ENCODE measurements around the gene CNPY4. TPM values are rescaled to one million over a fixed set of nuclear protein-coding genes. Genes with fewer than 3 reads are reported as not detected.

CNPY4 gene, protein sequence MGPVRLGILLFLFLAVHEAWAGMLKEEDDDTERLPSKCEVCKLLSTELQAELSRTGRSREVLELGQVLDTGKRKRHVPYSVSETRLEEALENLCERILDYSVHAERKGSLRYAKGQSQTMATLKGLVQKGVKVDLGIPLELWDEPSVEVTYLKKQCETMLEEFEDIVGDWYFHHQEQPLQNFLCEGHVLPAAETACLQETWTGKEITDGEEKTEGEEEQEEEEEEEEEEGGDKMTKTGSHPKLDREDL
- 10 to 100 TPM; 46.4 to 52.3 (median 50.7) TPM for polyA plus RNA-seq (ENCODE audit: insufficient read length in 3 of 3)

DNA sequence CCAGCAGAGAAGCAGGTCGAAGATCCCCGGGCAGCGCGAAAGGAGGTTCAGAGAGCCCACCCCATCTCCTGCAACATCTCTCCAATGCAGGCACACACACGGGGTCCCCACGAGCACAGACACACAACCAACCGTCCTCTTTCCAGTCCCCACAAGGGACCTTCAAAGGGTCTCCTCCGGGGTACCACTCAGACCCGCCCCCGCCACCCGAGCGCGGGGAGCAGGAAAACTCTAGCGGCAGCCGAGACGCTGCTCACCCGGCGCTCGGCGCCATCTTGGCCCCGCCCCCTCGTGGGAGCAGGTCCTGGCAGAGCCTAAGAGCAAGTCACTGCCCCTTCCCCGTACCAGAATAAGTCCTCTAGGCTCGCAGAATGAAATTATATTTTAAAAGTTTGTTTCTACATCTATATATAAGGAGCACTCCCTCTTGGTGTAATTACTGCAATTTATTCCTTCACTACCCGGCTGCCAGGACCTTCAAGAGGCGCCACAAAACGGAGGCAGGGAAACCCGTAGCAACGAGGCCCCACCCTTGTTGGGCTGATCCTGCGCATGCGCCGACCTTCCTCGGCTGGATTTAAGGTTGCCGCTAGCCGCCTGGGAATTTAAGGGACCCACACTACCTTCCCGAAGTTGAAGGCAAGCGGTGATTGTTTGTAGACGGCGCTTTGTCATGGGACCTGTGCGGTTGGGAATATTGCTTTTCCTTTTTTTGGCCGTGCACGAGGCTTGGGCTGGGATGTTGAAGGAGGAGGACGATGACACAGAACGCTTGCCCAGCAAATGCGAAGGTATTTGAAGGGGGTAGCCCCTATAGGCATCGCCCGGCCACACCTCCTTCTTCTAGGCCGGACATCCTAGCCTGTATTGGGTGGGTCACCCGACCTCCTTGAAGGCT is at the start of gene CNPY4, which contains the start of gene TAF6:
Gene CNPY4 (plus strand): TSS at position 563 of the 898 bp plus-strand sequence. CDS start 111 bp downstream, at position 674.
Gene TAF6 (minus strand): TSS at position 287 of the 898 bp plus-strand sequence. CDS start 5,149 bp downstream, outside the sequence.
- DNase-seq (ENCODE audit: low read depth in 3 of 3, low spot score in 2 of 3), result peak; percentile 93 to 96 (median 93)

- DNase-seq (ENCODE audit: low read depth in 3 of 3, low spot score in 2 of 3), result no peak
Observed at GRCh38 chr7:100069991-100070390, 49.4 kb upstream of the CNPY4 start.

DNA sequence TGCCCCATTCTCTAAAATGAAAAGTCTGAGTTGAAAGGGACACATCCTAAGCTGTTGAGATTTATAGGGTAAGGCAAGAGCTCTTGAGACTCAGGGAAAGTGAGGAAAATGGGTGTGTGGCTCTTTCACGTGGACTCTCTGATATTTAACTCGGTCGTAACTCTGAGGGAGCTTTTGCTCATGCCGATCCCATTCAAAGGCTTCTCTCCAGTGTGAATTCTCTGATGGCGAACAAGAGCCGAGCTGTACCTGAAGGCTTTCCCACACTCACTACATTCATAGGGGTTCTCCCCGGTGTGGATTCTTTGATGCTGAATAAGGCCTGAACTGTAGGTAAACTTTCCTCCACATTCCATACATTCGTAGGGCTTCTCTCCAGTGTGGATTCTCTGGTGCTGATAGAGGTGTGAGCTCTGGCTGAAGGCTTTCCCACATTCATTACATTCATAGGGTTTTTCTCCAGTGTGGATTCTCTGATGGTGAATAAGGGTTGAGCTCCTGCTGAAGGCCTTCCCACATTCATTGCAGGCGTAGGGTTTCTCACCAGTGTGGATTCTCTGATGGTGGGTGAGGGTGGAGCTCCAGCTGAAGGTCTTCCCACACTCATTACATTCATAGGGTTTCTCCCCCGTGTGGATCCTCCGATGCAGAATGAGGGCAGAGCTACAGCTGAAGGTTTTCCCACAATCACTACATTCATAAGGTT is 48.3 kb upstream of the CNPY4 start:
- no peak for DNase-seq (ENCODE audit: low read depth in 3 of 3, low spot score in 2 of 3)

GRCh38 chr7:100072462-100072861 is 47.0 kb upstream of the CNPY4 start:
- no peak for DNase-seq (ENCODE audit: low read depth in 3 of 3, low spot score in 2 of 3)

DNA sequence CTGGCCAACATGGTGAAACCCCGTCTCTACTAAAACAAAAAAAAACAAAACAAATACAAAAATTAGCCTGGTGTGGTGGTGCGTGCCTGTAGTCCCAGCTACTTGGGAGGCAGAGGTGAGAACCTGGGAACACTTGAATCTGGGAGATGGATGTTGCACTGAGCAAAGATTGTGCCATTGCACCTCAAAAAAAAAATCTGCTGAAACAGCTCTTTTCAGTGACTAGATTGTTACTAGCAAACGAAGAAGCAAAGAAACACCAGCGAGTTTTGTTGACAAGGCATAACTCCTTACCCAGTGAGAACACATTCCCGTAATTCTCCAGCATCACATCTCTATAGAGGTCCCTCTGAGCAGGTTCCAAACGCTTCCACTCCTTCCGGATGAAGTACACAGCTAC is 44.6 kb upstream of the CNPY4 start:
- no peak for DNase-seq (ENCODE audit: low read depth in 3 of 3, low spot score in 2 of 3)

GRCh38 chr7:100075418-100075817 is 44.0 kb upstream of the CNPY4 start:
- no peak for DNase-seq (ENCODE audit: low read depth in 3 of 3, low spot score in 2 of 3)

GRCh38 chr7:100077205-100077604 is 42.2 kb upstream of the CNPY4 start:
- DNase-seq (ENCODE audit: low read depth in 3 of 3, low spot score in 2 of 3), result no peak

DNA sequence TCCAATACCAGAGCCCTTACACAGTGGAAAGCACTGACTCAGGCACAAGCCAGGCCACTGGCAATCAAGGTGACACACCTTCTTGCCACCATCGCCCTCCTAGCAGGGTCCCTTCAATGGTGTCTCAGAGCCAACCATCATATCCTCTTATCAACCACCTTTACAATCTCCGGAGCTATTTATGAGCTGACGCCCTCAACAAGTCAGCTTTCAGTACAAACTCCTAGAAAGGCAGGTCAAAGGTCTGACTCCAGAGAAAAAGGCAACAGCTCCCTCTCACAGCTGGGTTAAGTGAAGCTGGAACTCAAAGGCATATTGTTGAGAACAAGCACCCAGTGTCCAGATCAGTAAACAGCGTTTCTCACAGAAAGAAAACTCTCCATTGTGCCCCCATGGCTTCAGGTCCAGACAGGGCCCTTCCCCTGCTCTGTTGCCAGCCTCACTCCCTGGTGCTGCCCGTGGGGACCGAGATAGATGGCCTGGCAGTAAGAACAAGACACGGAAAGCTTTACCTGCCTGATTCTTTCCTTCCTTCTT is 40.3 kb upstream of the CNPY4 start:
- DNase-seq (ENCODE audit: low read depth in 3 of 3, low spot score in 2 of 3), result no peak

GRCh38 chr7:100080907-100081534 is 38.4 kb upstream of the CNPY4 start:
- DNase-seq (ENCODE audit: low read depth in 3 of 3, low spot score in 2 of 3), result no peak

DNA sequence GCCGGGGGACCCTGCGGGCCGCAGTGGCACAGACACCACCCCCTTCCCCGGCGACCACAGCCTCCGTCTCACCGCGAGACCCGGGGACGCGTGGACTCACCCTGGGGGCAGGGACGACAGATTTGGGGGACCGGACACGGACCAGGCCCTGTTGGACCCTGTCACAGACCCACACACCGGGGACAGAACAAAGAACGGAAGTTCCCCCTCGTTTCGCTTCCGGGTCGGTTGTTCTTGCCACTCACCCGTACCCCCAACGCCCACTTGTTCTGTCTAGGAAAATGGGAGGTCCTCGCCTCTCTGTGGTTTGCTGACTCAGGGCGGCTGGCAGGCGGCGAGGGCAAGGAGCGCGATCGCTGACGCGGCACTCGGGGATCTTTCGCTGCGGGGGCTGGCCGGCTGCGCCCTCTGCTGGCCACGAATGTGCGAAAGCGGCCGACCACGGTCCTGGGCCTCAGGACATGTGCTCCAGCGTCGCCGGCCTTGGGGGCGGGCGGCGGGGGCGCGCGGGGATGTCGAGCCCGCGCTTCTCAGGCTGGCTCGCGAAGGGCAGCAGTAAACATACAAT is 37.8 kb upstream of the CNPY4 start, which contains the start of gene ZNF3:
Gene ZNF3 (minus strand): TSS at position 189 of the 568 bp plus-strand sequence. CDS start 4,366 bp downstream, outside the sequence.
- DNase-seq (ENCODE audit: low read depth in 3 of 3, low spot score in 2 of 3), result peak; percentile 94 to 98 (median 96)

DNA sequence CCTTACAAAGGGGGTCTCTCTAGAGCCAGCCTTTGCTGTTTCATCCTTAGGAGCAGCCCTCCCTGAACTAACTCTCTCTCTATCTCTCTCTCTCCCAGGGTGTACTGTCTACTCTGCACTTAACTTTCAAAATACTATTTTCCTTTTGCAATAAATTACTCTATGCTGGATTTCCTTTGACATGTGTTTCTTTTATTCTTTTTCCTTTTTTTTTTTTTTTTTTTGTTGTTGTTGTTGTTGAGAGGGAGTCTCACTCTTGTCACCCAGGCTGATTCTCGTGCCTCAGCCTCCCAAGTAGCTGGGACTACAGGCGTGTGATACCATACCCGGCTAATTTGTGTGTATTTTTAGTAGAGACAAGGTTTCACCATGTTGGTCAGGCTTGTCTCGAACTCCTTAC is 36.5 kb upstream of the CNPY4 start:
- no peak for DNase-seq (ENCODE audit: low read depth in 3 of 3, low spot score in 2 of 3)

- no peak for DNase-seq (ENCODE audit: low read depth in 3 of 3, low spot score in 2 of 3)
Observed at GRCh38 chr7:100085515-100085914, 33.9 kb upstream of the CNPY4 start.

DNA sequence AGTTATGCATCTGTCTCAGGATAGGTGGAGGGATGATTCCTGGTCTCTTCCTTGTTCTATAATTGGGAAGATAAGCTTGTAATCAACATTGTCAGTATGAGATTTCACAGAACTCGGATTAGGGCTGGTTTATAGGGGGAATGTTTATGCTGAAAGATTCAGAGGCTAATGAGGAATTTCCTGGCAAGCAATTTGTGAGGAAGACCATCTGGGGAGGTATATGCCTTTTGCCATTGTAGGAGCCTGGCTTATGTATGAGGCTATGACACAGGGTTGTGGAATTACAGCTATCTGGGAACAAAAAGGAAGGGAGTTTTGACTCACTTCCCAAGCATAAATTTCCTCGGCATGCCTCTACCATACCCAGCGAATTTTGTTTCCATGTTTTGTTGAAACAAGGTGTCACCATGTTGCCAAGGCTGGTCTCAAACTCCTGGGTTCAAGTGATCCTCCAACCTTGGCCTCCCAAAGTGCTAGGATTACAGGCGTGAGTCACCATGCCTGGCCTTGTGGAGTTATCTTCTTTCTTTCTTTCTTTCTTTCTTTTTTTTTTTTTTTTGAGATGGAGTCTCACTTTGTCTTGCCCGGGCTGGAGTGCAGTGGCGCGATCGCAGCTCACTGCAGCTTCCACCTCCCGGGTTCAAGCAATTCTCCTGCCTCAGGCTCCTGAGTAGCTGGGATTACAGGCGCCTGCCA is 32.2 kb upstream of the CNPY4 start:
- no peak for DNase-seq (ENCODE audit: low read depth in 3 of 3, low spot score in 2 of 3)

GRCh38 chr7:100088095-100088620 is 31.3 kb upstream of the CNPY4 start:
- DNase-seq (ENCODE audit: low read depth in 3 of 3, low spot score in 2 of 3), result no peak

GRCh38 chr7:100088621-100089457 is 30.6 kb upstream of the CNPY4 start, which contains the start of gene COPS6:
Gene COPS6, plus strand, starts transcription at chr7:100088969. Its CDS starts 22 bp downstream, at chr7:100088991.
- no peak for DNase-seq (ENCODE audit: low read depth in 3 of 3, low spot score in 2 of 3)

GRCh38 chr7:100089458-100090196 is 29.8 kb upstream of the CNPY4 start:
- DNase-seq (ENCODE audit: low read depth in 3 of 3, low spot score in 2 of 3), result no peak
